ENCODE data around the gene KLHL2.
"Not testable (repeated sequence)": the region's sequence is repeated elsewhere in the genome, so short reads cannot be mapped to it uniquely, and the experiment has no call there.

The KLHL2 gene

DNA sequence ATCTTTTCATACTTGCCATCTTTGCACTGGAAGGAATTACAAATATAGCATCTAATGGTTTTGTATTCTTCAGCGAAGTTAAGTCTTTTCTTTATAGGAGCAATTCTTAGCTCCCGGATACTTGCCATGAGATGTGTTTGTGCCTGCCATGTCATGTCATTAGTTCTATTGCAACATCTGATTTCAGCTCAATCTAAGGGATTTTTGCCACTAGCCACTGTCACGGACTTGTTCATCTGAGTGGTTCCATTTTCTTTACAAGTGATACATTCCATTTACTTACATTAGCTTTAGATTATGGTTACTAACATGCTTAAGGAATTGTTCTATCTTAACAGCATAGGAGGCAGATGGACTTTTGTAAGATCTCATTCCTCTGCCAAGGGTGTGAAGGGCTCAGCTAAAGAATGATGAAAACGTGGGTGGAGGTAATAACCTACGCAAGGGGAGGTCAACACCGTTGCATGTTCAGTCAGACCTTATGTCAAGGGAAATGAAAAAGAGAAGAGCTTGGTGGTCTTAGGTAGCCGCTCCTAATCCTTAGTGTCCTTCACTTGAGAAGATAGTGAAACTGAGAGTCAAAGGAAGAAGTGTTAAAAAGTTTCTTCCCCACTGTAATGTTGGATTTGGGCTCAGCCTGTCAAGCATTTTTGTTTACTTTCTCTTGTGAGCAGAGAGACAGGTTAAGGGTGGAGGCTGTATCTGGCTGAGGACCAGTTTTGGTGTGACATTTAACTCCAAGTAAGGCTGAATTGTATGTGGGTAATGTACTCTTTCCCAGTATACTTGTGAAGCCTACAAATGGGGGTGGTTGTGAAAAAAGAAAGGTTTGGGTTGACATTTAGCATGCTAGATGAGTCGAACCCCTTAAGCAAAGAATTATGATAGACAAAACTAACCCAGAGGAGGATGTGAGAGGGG, 3.6 kb upstream of the KLHL2 start:
- DNase-seq, result no peak

- DNase-seq, result no peak
Observed at GRCh38 chr4:165204462-165204830, 2.9 kb upstream of the KLHL2 start.

- no peak for DNase-seq
Observed at GRCh38 chr4:165207016-165207430, 338 bp upstream of the KLHL2 start.

- peak; percentile 30 for DNase-seq
Observed at GRCh38 chr4:165208221-165208652, 876 bp downstream of the KLHL2 start.

- peak; percentile 55 for DNase-seq
Observed at GRCh38 chr4:165208741-165209388, 1.5 kb downstream of the KLHL2 start.

GRCh38 chr4:165209796-165210195, 2.4 kb downstream of the KLHL2 start:
- DNase-seq, result no peak

DNA sequence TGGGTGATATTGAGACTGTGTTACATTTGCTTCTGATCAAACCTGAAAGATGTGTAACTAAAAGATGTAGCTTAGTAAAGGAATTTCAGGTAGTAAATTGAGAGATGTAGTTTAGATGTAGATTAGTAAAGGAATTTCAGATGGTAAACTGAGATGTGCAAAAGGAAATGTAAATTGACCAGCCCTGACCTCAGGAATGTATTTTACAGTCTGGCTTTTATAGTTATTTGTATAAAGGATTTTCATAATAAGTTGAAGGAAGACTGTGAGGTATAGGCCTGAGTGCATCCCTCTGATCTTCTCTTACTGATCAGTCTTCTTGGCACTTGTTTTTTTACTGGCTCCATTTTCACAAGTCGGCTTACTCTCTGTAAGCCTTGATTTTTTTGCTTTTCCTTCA, 3.2 kb downstream of the KLHL2 start:
- no peak for DNase-seq

DNA sequence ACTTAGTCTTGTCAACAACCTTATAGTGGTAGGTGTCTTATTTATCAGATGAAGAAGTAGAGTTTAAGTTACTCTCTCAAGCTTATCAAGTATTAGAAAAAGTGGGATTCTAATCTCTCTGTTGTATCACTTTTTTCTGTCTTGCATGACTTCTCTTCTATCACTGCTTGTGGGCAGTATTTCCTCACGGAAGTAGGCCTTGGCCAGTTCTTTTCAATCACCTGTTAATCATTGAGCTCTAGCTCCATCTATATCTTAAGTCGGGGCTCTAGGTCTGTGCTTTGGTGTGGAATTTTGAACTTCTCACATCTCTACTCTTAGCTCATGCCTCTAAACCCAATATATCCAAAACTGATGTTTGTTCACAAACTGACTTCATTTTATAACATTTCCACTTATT, 5.3 kb downstream of the KLHL2 start:
- not testable (repeated sequence) for DNase-seq

GRCh38 chr4:165213404-165213803, 6.0 kb downstream of the KLHL2 start:
- not testable (repeated sequence) for DNase-seq

GRCh38 chr4:165213991-165214709, 6.8 kb downstream of the KLHL2 start:
- DNase-seq, result not testable (repeated sequence)

- DNase-seq, result peak; percentile 66
Observed at GRCh38 chr4:165215034-165215751, 7.8 kb downstream of the KLHL2 start.

- not testable (repeated sequence) for DNase-seq
Observed at GRCh38 chr4:165215761-165216487, 8.6 kb downstream of the KLHL2 start.

- no peak for DNase-seq
Observed at GRCh38 chr4:165217325-165217724, 10.0 kb downstream of the KLHL2 start.

- DNase-seq, result not testable (repeated sequence)
Observed at GRCh38 chr4:165221306-165221705, 13.9 kb downstream of the KLHL2 start.

DNA sequence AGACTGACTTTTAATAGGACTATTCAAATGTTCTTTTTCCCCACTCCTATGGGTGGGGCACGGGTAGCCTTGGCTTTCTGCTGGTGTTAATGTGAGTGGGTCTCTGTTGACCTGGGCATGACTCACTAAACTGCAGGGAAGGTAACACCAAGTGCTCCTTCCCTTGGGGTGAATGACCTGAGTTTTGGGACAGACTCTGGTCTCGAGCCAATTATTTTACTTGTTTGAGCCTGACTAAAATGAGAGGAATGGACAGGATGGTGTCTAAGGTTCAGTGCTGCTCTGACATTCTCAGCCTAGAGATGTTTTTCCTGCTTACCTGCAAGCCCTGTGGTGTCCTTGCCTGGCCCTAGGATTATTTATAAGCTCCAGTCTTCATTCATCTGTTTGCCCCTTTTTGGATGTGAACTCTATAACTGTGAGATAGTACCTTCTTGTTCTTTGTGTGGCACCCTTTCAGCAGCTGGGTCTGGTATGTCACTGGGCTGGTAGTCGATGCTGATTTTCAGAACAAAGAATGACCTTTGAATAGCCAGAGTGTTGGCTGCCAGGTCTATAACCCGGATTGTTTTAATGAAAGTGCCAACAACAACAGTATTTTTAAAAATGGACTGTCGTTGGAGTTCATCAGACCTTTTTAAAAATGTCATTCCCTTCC, 14.8 kb downstream of the KLHL2 start:
- DNase-seq, result not testable (repeated sequence)

DNA sequence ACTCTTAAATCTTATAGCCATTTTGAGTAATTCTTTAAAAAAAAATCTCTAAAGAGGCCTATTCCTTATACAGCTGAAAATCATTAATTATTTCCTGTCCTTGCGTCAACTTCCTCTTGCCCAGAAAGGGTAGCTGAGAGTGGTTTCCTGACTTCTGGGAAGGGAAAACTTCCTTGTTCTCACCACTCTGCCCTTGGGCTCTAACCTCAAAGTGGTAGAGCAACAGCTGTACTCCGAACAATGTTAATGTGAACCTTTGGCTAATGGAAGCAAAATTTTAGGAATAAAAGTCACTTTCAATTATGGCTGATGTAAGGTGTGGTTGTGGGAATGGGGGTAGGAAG, 15.3 kb downstream of the KLHL2 start:
- DNase-seq, result peak; percentile 10

- not testable (repeated sequence) for DNase-seq
Observed at GRCh38 chr4:165227401-165227800, 20.0 kb downstream of the KLHL2 start.

DNA sequence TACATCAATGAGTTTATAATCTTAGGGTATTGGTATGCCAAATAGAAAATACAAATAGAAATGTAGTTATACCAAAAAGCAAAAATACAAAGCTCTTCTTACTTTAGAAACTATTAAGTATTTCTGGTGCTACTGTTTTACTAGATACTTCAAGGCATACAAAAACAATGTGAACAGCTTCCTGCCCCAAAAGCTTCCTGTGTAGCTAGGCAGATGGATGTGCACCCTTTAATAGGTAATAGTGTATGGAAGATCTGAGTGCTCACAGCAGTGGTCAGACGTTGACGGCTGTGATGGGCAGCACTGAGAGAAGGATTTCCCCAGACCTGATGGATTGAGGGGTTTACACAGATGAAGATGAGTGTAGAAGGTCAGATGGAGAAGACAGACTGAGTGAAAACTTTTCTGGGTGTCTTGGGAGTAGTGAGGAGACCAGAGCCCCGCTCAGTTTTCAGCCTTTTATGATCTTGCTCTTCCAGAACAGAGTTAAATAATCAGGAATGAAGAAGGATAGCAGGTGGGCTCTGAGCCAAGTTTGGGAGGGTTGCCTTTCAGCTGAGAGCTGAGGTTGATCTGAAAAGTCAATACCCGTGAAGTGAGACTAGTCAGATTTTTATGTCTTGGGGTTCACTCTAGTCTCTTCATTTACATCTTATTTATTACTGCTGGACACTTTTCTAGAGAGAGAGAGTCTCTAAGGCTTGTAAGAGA, 22.3 kb downstream of the KLHL2 start:
- not testable (repeated sequence) for DNase-seq

DNA sequence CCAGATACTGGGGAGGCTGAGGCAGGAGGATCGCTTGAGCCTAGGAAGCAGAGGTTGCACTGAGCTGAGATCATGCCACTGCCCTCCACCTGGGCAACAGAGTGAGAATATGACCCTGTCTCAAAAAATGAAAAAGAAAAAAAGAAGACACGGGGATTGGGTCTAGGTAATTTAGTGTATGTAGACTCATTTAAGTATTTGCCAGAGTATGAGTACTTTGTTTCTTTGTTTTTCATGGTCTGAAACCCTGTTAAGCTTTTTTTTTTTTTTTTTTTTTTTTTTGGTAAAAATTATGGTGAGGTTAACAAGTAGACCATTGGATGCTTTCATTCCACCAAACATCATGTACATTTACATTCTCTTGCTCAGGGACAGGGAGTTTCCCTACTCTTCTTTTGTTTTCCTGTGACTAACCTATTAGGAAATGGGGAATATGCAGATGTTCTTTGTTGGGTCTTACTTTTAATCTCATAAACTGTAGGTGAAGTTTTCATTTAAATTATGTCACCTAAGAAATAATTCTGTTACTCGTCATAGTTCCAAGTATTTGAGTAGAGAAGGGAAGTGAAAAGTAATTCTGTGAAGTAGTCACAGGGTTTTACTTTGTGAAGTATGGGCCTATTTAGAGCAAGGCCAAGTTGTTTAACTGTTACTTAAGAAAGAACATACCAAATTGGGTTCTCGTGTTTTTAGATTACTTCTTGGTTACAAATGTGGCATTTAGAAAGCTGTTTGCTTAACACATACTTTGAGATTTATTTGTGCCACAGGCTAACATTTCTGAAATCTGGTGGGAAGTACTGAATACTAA, 25.5 kb downstream of the KLHL2 start:
- DNase-seq, result peak; percentile 50

- DNase-seq, result no peak
Observed at GRCh38 chr4:165234766-165235165, 27.4 kb downstream of the KLHL2 start.
